ENCODE results near the gene EXT2. TPM values are rescaled to one million over a fixed set of nuclear protein-coding genes. Genes with fewer than 3 reads are reported as not detected.

Gene EXT2
- total and polyA plus RNA-seq, 10 of the 15 experiments (the other 5 are each of a cell fraction or from before 2014, with no cell fraction given), result 3.8 to 31.4 (median 17.9) TPM

DNA sequence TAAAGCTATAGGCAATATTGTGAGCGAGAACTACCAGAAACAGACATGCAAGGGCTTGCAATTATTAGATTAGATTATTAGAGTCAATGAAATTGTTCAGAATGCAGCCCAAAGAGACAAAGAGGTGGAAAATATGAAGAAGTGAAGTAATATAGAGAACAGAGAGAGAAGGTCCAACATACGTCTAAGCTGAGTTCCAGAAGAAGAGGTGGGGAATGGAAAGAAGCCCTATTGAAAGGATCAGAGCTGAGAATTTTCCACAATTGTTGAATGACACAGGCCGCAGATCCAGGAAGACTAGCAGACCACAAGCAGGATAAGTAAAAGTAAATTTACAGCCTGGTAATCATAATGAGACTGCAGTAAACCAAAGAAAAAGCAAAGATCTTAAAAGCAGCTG lies 93.2 kb downstream of the EXT2 start (continued):
- TF ChIP-seq SKIL (IDR thresholded peaks at IDR 0.05; ENCODE audit: low read depth, poor library complexity, severe bottlenecking), result no peak

DNA sequence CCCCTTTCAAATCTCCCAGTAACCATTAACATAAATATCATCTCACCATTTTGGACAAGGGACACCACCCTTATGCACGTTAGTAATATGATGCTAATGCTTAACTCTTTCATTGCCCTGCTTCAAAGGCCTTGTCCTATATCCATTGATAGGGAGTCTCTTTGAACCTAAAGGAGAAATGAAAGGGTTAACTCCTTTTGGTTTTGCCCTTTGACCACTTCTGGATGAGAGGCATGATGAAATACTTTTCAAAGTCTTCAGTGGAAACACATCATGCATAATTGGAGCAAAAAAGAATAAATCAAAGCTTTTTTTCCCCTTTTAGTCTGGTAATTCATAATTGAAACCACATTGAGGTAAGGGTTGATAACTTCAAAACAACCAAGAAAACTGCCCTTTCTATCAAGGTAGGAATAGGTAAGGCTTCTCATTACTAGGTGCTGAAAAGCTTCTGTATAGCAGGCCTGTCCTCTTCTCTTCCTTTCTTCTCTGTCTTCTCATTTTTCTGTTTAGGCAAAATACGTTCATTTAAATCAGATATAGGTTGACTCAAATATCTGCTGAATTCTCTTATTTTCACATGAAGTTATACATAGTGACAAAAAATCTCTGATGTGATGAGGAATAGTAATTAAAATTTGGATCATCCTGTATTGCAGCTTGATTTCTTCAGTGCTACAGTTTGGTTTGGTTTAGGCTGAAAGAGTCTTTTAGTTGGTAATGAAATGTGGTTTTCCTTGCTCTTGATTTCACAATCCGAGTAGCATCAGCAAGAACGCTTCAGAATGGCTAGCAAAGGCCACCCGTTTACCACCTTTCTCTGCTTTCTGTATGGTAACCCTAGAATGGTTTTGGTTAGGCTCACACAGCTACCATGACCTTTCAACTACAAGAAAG lies 94.8 kb downstream of the EXT2 start:
- no peak overlapping the region for H2AFZ ChIP-seq (ENCODE audit: control insufficient read depth, low read depth, low read length)
- H3K27ac ChIP-seq (ENCODE audit: control insufficient read depth, insufficient read depth), result no peak overlapping the region
- BruUV-seq (replicated peaks), result no TSS peak
- no peak overlapping the region for H3K4me3 ChIP-seq
- peaks cover 6% of the 10 kb centered on the region; the same call in 2 of the 3 replicates for H3K9me3 ChIP-seq (replicated peaks; ENCODE audit: control insufficient read depth, insufficient read depth, low read length)
- in situ Hi-C loops (cut with MboI), result no loop called here
- intact Hi-C loops (cut with micrococcal nuclease; ENCODE audit: unreplicated experiment), result no loop called here
- TF ChIP-seq ELK1 (IDR thresholded peaks at IDR 0.05; ENCODE audit: low read depth, low read length) (no peak), ZNF622 (IDR thresholded peaks at IDR 0.05) (no peak), CTCF (IDR thresholded peaks at IDR 0.05 in 2 of 3, conservative IDR thresholded peaks at IDR 0.05 in 1 of 3; ENCODE audit: control insufficient read depth in 2 of 3, extremely low read depth in 1 of 3, insufficient read depth in 1 of 3, low read depth in 3 of 3, low read length in 3 of 3) (no peak)
- no peaks in the 10 kb centered on the region for H3K36me3 ChIP-seq (ENCODE audit: control insufficient read depth in 2 of 2, insufficient read depth in 2 of 2, low read length in 1 of 2)
- ChIA-PET CTCF (no interaction called here), POLR2A (no interaction called here), SMC1A (ENCODE audit: uncharacterized antibody, unreplicated experiment) (interaction anchor here (0.8 to 1.4 kb wide), 2 partner anchors 11 to 41 kb away, joined by 3 read pairs; no protein-coding TSS in a partner anchor), RAD21 (ENCODE audit: unreplicated experiment) (no interaction called here)
- 92% methylated on average over 5 of the region's 5 CpGs for WGBS (ENCODE audit: insufficient coverage, insufficient replicate concordance, low lambda C conversion rate, missing lambda C conversion rate)
- ATAC-seq (no peak), FAIRE-seq (no peak), DNase-seq (ENCODE audit: low read depth, low spot score) (no peak)
- no peak overlapping the region for H3K4me2 ChIP-seq (ENCODE audit: control insufficient read depth, insufficient read depth)
- no peaks in the 10 kb centered on the region for H3K27me3 ChIP-seq (replicated peaks in 1 of 2; ENCODE audit: control insufficient read depth in 2 of 2, insufficient read depth in 2 of 2, low read length in 1 of 2)
- no peaks in the 10 kb centered on the region for H3K79me2 ChIP-seq (ENCODE audit: control insufficient read depth, insufficient read depth, low read length)
- no peak overlapping the region for H3K9ac ChIP-seq (ENCODE audit: control insufficient read depth, insufficient read depth, low read length)
- no peaks in the 10 kb centered on the region for H3K4me1 ChIP-seq (ENCODE audit: control insufficient read depth, insufficient read depth, low read length)
- no peaks in the 10 kb centered on the region for H4K20me1 ChIP-seq (ENCODE audit: control insufficient read depth, insufficient read depth)

All from GM12878 (cell line).